Measurements from ENCODE around the gene APLP1.
A peak's percentile ranks its signal among the peaks of the same experiment; 100 is the strongest.

The APLP1 gene

DNA sequence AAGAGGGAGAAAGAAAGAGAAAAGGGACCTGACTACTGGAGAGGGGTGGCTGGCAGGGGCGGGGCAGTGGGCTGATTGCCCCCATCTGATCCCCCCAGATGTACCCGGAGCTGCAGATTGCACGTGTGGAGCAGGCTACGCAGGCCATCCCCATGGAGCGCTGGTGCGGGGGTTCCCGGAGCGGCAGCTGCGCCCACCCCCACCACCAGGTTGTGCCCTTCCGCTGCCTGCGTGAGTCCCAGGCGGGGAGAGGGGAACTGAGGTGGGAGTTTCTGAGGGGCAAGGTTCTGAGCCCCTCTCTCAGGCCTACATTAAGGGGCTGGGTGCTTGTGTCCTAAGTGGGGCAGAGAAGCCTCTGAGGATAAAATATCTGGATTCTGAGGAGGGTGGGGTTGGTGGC lies 2.4 kb downstream of the APLP1 start:
- no peak for TF ChIP-seq CTCF (IDR thresholded peaks at IDR 0.05; ENCODE audit: borderline replicate concordance, control extremely low read depth, extremely low read depth, insufficient read depth, missing control alignments)
- in situ Hi-C loops (cut with MboI; ENCODE audit: low sequenced_read_pairs, unreplicated experiment), result no loop called here
- DNase-seq (ENCODE audit: low spot score), result no peak

DNA sequence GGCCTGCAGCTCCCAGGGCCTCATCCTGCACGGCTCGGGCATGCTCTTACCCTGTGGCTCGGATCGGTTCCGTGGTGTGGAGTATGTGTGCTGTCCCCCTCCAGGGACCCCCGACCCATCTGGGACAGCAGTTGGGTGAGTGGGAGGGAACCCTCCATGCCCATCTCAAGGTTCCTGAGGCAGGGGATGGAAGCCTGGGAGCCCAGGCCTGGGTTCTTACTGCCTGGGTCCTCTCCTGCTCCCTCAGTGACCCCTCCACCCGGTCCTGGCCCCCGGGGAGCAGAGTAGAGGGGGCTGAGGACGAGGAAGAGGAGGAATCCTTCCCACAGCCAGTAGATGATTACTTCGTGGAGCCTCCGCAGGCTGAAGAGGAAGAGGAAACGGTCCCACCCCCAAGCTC lies 3.2 kb downstream of the APLP1 start:
- no peak for DNase-seq (ENCODE audit: low spot score)
- no peak for TF ChIP-seq CTCF (IDR thresholded peaks at IDR 0.05; ENCODE audit: borderline replicate concordance, control extremely low read depth, extremely low read depth, insufficient read depth, missing control alignments)
- in situ Hi-C loops (cut with MboI; ENCODE audit: low sequenced_read_pairs, unreplicated experiment), result no loop called here

DNA sequence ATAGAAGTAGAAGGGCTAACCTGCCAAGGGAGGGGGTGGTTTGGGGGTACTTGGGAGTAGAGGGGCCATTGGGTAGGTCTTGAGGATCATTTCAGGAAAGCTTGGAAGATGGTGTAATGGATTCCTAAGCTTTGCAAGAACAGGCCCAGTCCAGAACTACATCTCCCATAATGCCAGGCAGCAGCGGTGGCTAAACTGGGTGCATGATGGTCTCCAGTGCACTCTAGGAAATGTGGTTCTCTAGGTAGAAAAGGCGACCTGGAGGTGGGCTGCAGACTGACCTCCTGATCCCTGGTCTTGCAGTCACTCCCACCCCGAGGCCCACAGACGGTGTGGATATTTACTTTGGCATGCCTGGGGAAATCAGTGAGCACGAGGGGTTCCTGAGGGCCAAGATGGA lies 3.8 kb downstream of the APLP1 start:
- in situ Hi-C loops (cut with MboI; ENCODE audit: low sequenced_read_pairs, unreplicated experiment), result no loop called here
- TF ChIP-seq CTCF (IDR thresholded peaks at IDR 0.05; ENCODE audit: borderline replicate concordance, control extremely low read depth, extremely low read depth, insufficient read depth, missing control alignments), result no peak
- no peak for DNase-seq (ENCODE audit: low spot score)

- in situ Hi-C loops (cut with MboI; ENCODE audit: low sequenced_read_pairs, unreplicated experiment), result no loop called here
- no peak for DNase-seq (ENCODE audit: low spot score)
- TF ChIP-seq CTCF (IDR thresholded peaks at IDR 0.05; ENCODE audit: borderline replicate concordance, control extremely low read depth, extremely low read depth, insufficient read depth, missing control alignments), result no peak
These were observed 6.1 kb downstream of the APLP1 start for GRCh38 chr19:35874392-35874930.

- DNase-seq (ENCODE audit: low spot score), result no peak
- in situ Hi-C loops (cut with MboI; ENCODE audit: low sequenced_read_pairs, unreplicated experiment), result no loop called here
- no peak for TF ChIP-seq CTCF (IDR thresholded peaks at IDR 0.05; ENCODE audit: borderline replicate concordance, control extremely low read depth, extremely low read depth, insufficient read depth, missing control alignments)
These were observed 10.7 kb downstream of the APLP1 start for GRCh38 chr19:35879068-35879467.

DNA sequence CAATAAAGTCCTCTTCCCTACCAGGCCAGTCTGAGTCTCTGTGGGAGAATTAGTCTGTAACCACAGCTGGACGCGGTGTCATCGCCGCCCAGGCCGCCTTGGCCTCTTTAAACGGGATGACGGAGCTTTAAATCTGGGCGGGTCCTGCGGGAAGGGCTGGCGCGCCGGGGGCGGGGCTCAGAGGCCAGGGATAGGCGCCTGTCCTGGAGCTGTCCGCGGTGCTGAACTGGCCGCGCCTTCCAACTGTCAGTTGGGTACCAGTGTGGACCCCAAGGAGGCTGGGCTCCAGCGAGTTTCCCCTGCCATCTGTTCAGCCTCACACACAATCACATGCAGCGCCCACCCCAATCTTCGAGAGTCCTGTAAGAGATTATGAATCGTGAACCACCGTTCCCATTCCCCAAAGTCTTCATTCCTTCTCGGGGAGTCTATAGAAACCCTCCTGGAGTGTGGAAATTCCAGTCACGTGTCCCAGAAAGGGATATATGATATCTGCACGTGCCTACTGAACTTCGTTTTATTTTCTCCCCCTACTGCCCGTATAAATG lies 11.5 kb downstream of the APLP1 start:
- DNase-seq (ENCODE audit: low spot score), result peak; percentile 87
- in situ Hi-C loops (cut with MboI; ENCODE audit: low sequenced_read_pairs, unreplicated experiment), result loop anchor here (10.0 kb wide), 1 partner anchor 55 kb away; the partner anchor contains the start of gene LRFN3
- TF ChIP-seq CTCF (IDR thresholded peaks at IDR 0.05; ENCODE audit: borderline replicate concordance, control extremely low read depth, extremely low read depth, insufficient read depth, missing control alignments), result no peak
